CD4-positive, alpha-beta T cell (primary cell): ENCODE measurements around the gene ONECUT3. TPM values are rescaled to one million over a fixed set of nuclear protein-coding genes. Genes with fewer than 3 reads are reported as not detected.

Experiments
- ATAC-seq: fragments of 200-7000 bp; cut with Tn5 transposase; one replicate; pipeline ENCODE4 v1.10.0; 2022; ENCODE audit warnings: mild to moderate bottlenecking; ENCODE audit not compliant: poor library complexity
- CTCF ChIA-PET: fragments of 350-600 bp; sonication (Branson Sonifier 250); formaldehyde crosslinking; loops from one replicate; lab custom pipeline; 2021; ENCODE audit warnings: antibody characterized with exemption, inconsistent platforms; lab: Charles Lee
- POLR2A ChIA-PET: fragments of 350-600 bp; sonication (Branson Sonifier 250); formaldehyde crosslinking; loops from one replicate; lab custom pipeline; 2021; ENCODE audit warnings: antibody characterized with exemption, inconsistent platforms; lab: Charles Lee
- DNase-seq, 14 experiments: peaks; one replicate each; pipeline ENCODE4 v3.0.0-alpha.2; 2013 to 2020; ENCODE audit warnings: mixed read lengths in 2 of 14
- H3K27ac ChIP-seq, 2 donors: one replicate each; pipeline versions ENCODE4 v1.5.1 to v1.7.0; 2013; ENCODE audit warnings: low read length in 2 of 2, low read depth in 1 of 2, mild to moderate bottlenecking in 1 of 2
- H3K27me3 ChIP-seq, 2 experiments: 1 replicate in 1 of 2; 2 replicates in 1 of 2; pipeline versions ENCODE4 v1.6.1 to v1.7.0; 2013; ENCODE audit warnings: low read length in 2 of 2, control low read depth in 1 of 2, mild to moderate bottlenecking in 1 of 2, moderate library complexity in 1 of 2; ENCODE audit not compliant: insufficient read depth in 2 of 2, control insufficient read depth in 1 of 2
- H3K36me3 ChIP-seq: one replicate; pipeline ENCODE4 v1.6.1; 2013; ENCODE audit warnings: low read length, control low read depth; ENCODE audit not compliant: insufficient read depth
- H3K4me1 ChIP-seq: one replicate; pipeline ENCODE4 v1.6.1; 2013; ENCODE audit warnings: low read length, control low read depth; ENCODE audit not compliant: insufficient read depth
- H3K4me3 ChIP-seq: one replicate; pipeline ENCODE4 v1.5.1; 2013; ENCODE audit warnings: mild to moderate bottlenecking, low read length, moderate library complexity
- H3K9me3 ChIP-seq, 2 experiments: 1 replicate in 1 of 2; 2 replicates in 1 of 2; pipeline versions ENCODE4 v1.6.1 to v1.7.0; 2013; ENCODE audit warnings: low read length in 2 of 2, mild to moderate bottlenecking in 2 of 2, control low read depth in 1 of 2, moderate library complexity in 1 of 2; ENCODE audit not compliant: control insufficient read depth in 1 of 2, insufficient read depth in 1 of 2
- H3K27ac Mint-ChIP-seq: one replicate; pipeline ENCODE4 v1.8.0; 2020; ENCODE audit warnings: mixed read lengths
- H3K27me3 Mint-ChIP-seq: one replicate; pipeline ENCODE4 v1.8.0; 2021; ENCODE audit warnings: mixed read lengths
- H3K36me3 Mint-ChIP-seq: one replicate; pipeline ENCODE4 v1.8.0; 2021; ENCODE audit warnings: low read depth, mixed read lengths
- H3K4me1 Mint-ChIP-seq: one replicate; pipeline ENCODE4 v1.8.0; 2021; ENCODE audit warnings: low read depth, mixed read lengths
- H3K4me3 Mint-ChIP-seq: one replicate; pipeline ENCODE4 v1.8.0; 2020; ENCODE audit warnings: mild to moderate bottlenecking, mixed read lengths
- H3K9me3 Mint-ChIP-seq: one replicate; pipeline ENCODE4 v1.8.0; 2020; ENCODE audit warnings: mixed read lengths
- intact Hi-C, 2 experiments: fragments of 100-400 bp; cut with DNase I in 1 of 2; cut with micrococcal nuclease in 1 of 2; formaldehyde crosslinking; loops; one replicate each; pipeline versions ENCODE4 v1.15.1 to v1.9.0; 2023 to 2025; cut with DNase I, micrococcal nuclease
- total RNA-seq, 174 experiments: library from RNA in 2 of 174; stranded (reverse) in 2 of 174; gene quantifications; one replicate each; pipeline ENCODE4 v1.2.3 and lab custom pipeline; 2021 to 2026
- TF ChIP-seq, protein P1 (sequence below): fragments of 200-600 bp; IDR thresholded peaks from one replicate; pipeline ENCODE4 v1.8.0; 2022; ENCODE audit warnings: antibody characterized with exemption, mild to moderate bottlenecking

Gene ONECUT3
- total RNA-seq, 2 experiments from 2014 or later, result not detected

DNA sequence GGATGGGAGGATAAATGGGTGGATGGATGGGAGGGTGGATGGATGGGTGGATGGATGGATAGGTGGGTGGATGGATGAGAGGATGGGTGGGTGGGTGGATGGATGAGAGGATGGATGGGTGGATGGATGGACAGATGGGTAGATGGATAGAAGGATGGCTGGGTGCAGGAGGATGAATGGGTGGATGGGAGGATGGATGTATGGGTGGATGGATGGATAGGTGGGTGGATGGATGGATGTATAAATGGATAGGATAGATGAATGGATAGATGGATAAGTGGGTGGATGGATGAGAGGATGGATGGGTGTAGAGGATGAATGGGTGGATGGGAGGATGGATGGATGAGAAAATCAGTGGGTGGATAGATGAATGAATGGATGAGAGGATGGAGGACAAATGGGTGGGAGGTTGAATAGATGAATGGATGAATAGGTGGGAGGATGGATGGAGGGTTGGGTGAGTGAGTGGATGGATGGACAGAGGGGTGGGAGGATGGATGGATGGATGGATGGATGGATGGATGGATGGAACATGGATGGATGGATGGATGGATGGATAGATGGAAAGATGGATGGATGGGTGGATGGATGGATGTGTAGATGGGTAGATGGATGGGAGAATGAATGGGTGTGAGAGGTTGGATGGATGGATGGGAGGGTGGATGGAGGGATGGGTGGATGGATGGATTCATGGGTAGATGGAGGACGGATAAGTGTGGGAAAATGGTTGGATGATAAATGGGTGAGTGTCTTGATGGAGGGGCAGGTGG lies 35.9 kb upstream of the ONECUT3 start:
- ChIA-PET CTCF (no interaction called here), POLR2A (no interaction called here)
- no peaks in the 10 kb centered on the region for H3K4me1 Mint-ChIP-seq
- no peak overlapping the region for H3K27ac Mint-ChIP-seq
- peaks cover 57% of the 10 kb centered on the region for H3K27me3 Mint-ChIP-seq
- Histone ChIP-seq H3K4me1 (peaks cover 3% of the 10 kb centered on the region), H3K27me3 (peaks cover 36 to 48% of the 10 kb centered on the region in 2 experiments), H3K27ac (no peak overlapping the region), H3K9me3 (peaks cover 4 to 8% of the 10 kb centered on the region in 2 experiments), H3K4me3 (no peak overlapping the region), H3K36me3 (no peaks in the 10 kb centered on the region)
- TF ChIP-seq, protein P1, sequence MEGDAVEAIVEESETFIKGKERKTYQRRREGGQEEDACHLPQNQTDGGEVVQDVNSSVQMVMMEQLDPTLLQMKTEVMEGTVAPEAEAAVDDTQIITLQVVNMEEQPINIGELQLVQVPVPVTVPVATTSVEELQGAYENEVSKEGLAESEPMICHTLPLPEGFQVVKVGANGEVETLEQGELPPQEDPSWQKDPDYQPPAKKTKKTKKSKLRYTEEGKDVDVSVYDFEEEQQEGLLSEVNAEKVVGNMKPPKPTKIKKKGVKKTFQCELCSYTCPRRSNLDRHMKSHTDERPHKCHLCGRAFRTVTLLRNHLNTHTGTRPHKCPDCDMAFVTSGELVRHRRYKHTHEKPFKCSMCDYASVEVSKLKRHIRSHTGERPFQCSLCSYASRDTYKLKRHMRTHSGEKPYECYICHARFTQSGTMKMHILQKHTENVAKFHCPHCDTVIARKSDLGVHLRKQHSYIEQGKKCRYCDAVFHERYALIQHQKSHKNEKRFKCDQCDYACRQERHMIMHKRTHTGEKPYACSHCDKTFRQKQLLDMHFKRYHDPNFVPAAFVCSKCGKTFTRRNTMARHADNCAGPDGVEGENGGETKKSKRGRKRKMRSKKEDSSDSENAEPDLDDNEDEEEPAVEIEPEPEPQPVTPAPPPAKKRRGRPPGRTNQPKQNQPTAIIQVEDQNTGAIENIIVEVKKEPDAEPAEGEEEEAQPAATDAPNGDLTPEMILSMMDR, result no peak
- ATAC-seq (no peak), DNase-seq (no peak)
- intact Hi-C loops, result no loop called here
- H3K4me3 Mint-ChIP-seq, result no peak overlapping the region
- no peaks in the 10 kb centered on the region for H3K9me3 Mint-ChIP-seq
- H3K36me3 Mint-ChIP-seq, result no peaks in the 10 kb centered on the region

GRCh38 chr19:1717970-1718264 lies 35.4 kb upstream of the ONECUT3 start:
- Histone ChIP-seq H3K27me3 (peaks cover 34 to 48% of the 10 kb centered on the region in 2 experiments), H3K9me3 (peaks cover 4 to 8% of the 10 kb centered on the region in 2 experiments), H3K4me3 (no peak overlapping the region), H3K36me3 (no peaks in the 10 kb centered on the region), H3K27ac (no peak overlapping the region), H3K4me1 (peaks cover 3% of the 10 kb centered on the region)
- DNase-seq (no peak), ATAC-seq (no peak)
- H3K4me3 Mint-ChIP-seq, result no peak overlapping the region
- no peaks in the 10 kb centered on the region for H3K9me3 Mint-ChIP-seq
- no peaks in the 10 kb centered on the region for H3K4me1 Mint-ChIP-seq
- peaks cover 59% of the 10 kb centered on the region for H3K27me3 Mint-ChIP-seq
- TF ChIP-seq, protein P1, result no peak
- no peaks in the 10 kb centered on the region for H3K36me3 Mint-ChIP-seq
- intact Hi-C loops, result no loop called here
- POLR2A ChIA-PET, result no interaction called here
- CTCF ChIA-PET, result no interaction called here
- H3K27ac Mint-ChIP-seq, result no peak overlapping the region

GRCh38 chr19:1718420-1719291 lies 34.6 kb upstream of the ONECUT3 start:
- Histone ChIP-seq H3K9me3 (peaks cover 4 to 8% of the 10 kb centered on the region in 2 experiments), H3K4me1 (peaks cover 3% of the 10 kb centered on the region), H3K36me3 (no peaks in the 10 kb centered on the region), H3K27ac (no peak overlapping the region), H3K27me3 (peaks cover 32 to 48% of the 10 kb centered on the region in 2 experiments), H3K4me3 (no peak overlapping the region)
- no peaks in the 10 kb centered on the region for H3K36me3 Mint-ChIP-seq
- DNase-seq, result no peak
- ChIA-PET CTCF (no interaction called here), POLR2A (no interaction called here)
- H3K9me3 Mint-ChIP-seq, result no peaks in the 10 kb centered on the region
- TF ChIP-seq, protein P1, result no peak
- intact Hi-C loops, result no loop called here
- H3K27ac Mint-ChIP-seq, result no peak overlapping the region
- no peak overlapping the region for H3K4me3 Mint-ChIP-seq
- peaks cover 64% of the 10 kb centered on the region for H3K27me3 Mint-ChIP-seq
- no peak for ATAC-seq
- no peaks in the 10 kb centered on the region for H3K4me1 Mint-ChIP-seq
